Spinal cord (tissue), 10 donors: ENCODE results near the gene C1orf116. TPM values are rescaled to one million over a fixed set of nuclear protein-coding genes. Genes with fewer than 3 reads are reported as not detected.

Source experiments
- DNase-seq, 6 donors: peaks; one replicate each; pipeline versions ENCODE4 v3.0.0 to v3.0.0-alpha.2; 2013 to 2015; ENCODE audit warnings: low spot score in 6 of 6, low read depth in 4 of 6
- H3K27ac ChIP-seq: one replicate; pipeline ENCODE4 v1.5.1; 2013; ENCODE audit warnings: low read depth, low read length, control low read depth
- H3K27me3 ChIP-seq: one replicate; pipeline ENCODE4 v1.6.1; 2013; ENCODE audit warnings: low read length; ENCODE audit not compliant: control insufficient read depth, insufficient read depth
- H3K36me3 ChIP-seq: one replicate; pipeline ENCODE4 v1.6.1; 2013; ENCODE audit warnings: low read length; ENCODE audit not compliant: control insufficient read depth, insufficient read depth
- H3K4me1 ChIP-seq: one replicate; pipeline ENCODE4 v1.6.1; 2013; ENCODE audit warnings: low read length; ENCODE audit not compliant: control insufficient read depth, insufficient read depth
- H3K4me3 ChIP-seq: one replicate; pipeline ENCODE4 v1.5.1; 2013; ENCODE audit warnings: low read depth, low read length, control low read depth
- H3K9me3 ChIP-seq: one replicate; pipeline ENCODE4 v1.6.1; 2013; ENCODE audit warnings: low read length; ENCODE audit not compliant: control insufficient read depth, insufficient read depth
- WGBS: methylation state at CpG from one replicate; pipeline ENCODE4 v1.1.5; 2013; ENCODE audit warnings: missing lambda C conversion rate; ENCODE audit not compliant: insufficient coverage; 5-methylcytosine and 5-hydroxymethylcytosine counted together
- polyA plus RNA-seq, 2 donors: library from polyadenylated mRNA; unstranded; fragments of 120-200 nt; gene quantifications; one replicate each; pipeline ENCODE4 v1.2.1, GENCODE V29; 2013; ENCODE audit not compliant: insufficient read length in 2 of 2
- total RNA-seq, 2 donors: library from RNA; depleted of rRNA in 1 of 2; stranded (reverse); fragments of 120-200 nt in 1 of 2; fragments of >200 nt in 1 of 2; gene quantifications; one replicate each; pipeline versions ENCODE4 v1.2.3 to v1.2.4, GENCODE V29; 2013 to 2014
- donor health status: healthy.

Gene C1orf116
- total and polyA plus RNA-seq, 4 donors = 0.10 to 0.30 (median 0.18) TPM

- H3K27ac ChIP-seq = no peak overlapping the region
- WGBS = 50% methylated on average over 2 of the region's 3 CpGs
- DNase-seq = no peak
Observed at GRCh38 chr1:207040181-207040533, 7.6 kb upstream of the C1orf116 start.

DNA sequence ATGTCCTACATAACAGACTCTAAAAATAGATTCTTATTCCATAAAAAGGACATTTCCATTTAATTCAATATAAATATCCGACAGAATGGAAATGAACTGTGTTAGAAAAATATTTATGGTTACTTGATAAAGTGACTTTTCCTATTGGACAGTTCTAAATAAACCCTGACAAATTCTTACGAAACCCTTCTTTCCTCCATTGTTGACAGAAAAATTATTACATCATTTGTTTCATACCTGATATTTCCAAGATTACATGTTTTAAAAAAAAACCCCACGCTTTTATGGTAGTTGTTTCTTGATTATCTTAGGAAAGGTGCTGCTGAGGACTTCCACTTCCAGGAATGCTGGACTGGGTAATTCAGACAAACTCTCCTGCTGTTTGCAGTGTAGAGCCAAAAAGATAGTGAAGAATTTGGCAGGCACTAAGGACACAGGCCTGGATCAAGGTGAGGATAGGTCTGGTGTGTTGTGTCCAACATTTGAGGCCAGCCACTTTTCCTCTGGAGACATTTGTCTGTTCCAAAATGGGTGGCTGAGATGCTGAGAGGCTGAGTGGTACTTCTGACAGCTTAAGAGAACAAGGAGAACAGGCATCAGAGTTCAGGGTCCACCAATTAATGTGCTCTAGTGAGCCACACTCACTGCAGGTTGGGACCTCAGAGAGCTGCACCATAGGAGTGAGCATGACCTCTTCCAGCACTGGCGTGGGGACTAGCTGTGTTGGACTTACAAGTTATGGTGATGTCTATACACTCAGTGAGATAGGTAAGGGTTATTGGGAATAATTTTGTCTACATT is 7.0 kb upstream of the C1orf116 start:
- no peak for DNase-seq
- Histone ChIP-seq H3K4me1 (no peaks in the 10 kb centered on the region), H3K9me3 (no peaks in the 10 kb centered on the region), H3K4me3 (no peak overlapping the region), H3K27me3 (no peaks in the 10 kb centered on the region), H3K36me3 (no peaks in the 10 kb centered on the region), H3K27ac (no peak overlapping the region)
- no CpG with 5 or more reads among the region's 4 CpGs for WGBS

More at GRCh38 chr1:207040181-207040533, 7.6 kb upstream of the C1orf116 start:
- no peaks in the 10 kb centered on the region for H3K36me3 ChIP-seq
- H3K4me1 ChIP-seq = no peaks in the 10 kb centered on the region
- no peaks in the 10 kb centered on the region for H3K9me3 ChIP-seq
- H3K27me3 ChIP-seq = no peaks in the 10 kb centered on the region
- H3K4me3 ChIP-seq = no peak overlapping the region

GRCh38 chr1:207036865-207037264 is 4.3 kb upstream of the C1orf116 start:
- no peak overlapping the region for H3K27ac ChIP-seq
- H3K27me3 ChIP-seq = no peaks in the 10 kb centered on the region
- no peaks in the 10 kb centered on the region for H3K9me3 ChIP-seq
- DNase-seq = no peak
- no peak overlapping the region for H3K4me3 ChIP-seq
- H3K4me1 ChIP-seq = no peaks in the 10 kb centered on the region
- WGBS = no CpG with 5 or more reads among the region's 1 CpG
- no peaks in the 10 kb centered on the region for H3K36me3 ChIP-seq

GRCh38 chr1:207035877-207036551 is 3.5 kb upstream of the C1orf116 start:
- DNase-seq = no peak
- H3K27ac ChIP-seq = no peak overlapping the region
- H3K9me3 ChIP-seq = no peaks in the 10 kb centered on the region
- 67% methylated on average over 1 of the region's 4 CpGs for WGBS
- no peaks in the 10 kb centered on the region for H3K27me3 ChIP-seq
- no peaks in the 10 kb centered on the region for H3K4me1 ChIP-seq
- no peak overlapping the region for H3K4me3 ChIP-seq
- no peaks in the 10 kb centered on the region for H3K36me3 ChIP-seq

DNA sequence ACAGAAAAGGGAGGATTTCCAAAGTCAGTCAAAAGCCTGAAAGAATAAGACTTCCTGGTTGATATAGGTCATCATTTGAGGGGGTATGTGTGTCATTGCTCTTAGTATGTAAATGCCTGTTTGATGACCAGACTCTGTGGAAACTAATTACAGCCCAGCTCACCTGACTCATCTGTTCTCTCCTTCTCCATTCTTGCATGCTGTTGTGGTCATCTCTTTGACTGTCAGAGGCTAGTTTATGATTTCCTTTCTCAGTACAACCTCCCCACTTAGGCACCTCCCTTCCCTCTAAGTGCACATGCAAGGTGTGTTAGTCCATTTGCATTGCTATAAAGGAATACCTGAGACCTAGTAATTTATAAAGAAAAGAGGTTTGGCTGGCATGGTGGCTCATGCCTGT is 2.4 kb upstream of the C1orf116 start:
- Histone ChIP-seq H3K27me3 (peaks cover 4% of the 10 kb centered on the region), H3K27ac (no peak overlapping the region), H3K36me3 (no peaks in the 10 kb centered on the region), H3K4me1 (no peaks in the 10 kb centered on the region), H3K9me3 (no peaks in the 10 kb centered on the region), H3K4me3 (no peak overlapping the region)
- no peak for DNase-seq

DNA sequence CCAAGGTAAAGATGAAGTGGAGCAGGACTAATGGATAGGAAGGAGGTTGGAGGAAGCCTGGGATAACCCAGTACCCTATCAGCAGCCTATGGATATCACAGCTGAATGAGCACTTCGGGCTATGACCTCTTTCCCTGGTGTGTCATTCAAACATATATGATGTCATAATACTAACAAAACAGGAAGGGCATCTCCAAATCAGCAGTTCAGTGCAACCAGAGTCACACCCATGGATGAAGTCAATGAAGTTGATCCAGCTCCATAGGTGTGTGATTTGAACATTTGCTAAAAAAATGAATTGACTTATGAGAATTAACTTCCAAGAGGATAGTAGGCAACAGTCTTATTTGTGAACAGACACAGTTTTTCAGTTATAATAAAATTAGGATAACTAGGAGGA is 1.7 kb upstream of the C1orf116 start:
- H3K9me3 ChIP-seq = no peaks in the 10 kb centered on the region
- peaks cover 4% of the 10 kb centered on the region for H3K27me3 ChIP-seq
- H3K4me3 ChIP-seq = no peak overlapping the region
- H3K4me1 ChIP-seq = no peaks in the 10 kb centered on the region
- DNase-seq = no peak
- WGBS = no CpG with 5 or more reads among the region's 1 CpG
- no peaks in the 10 kb centered on the region for H3K36me3 ChIP-seq
- no peak overlapping the region for H3K27ac ChIP-seq

GRCh38 chr1:207033302-207033701 is 746 bp upstream of the C1orf116 start:
- H3K36me3 ChIP-seq = no peaks in the 10 kb centered on the region
- no peak overlapping the region for H3K27ac ChIP-seq
- DNase-seq = no peak
- H3K4me1 ChIP-seq = no peaks in the 10 kb centered on the region
- no peaks in the 10 kb centered on the region for H3K9me3 ChIP-seq
- no CpG with 5 or more reads among the region's 2 CpGs for WGBS
- no peak overlapping the region for H3K4me3 ChIP-seq
- peaks cover 4% of the 10 kb centered on the region for H3K27me3 ChIP-seq

DNA sequence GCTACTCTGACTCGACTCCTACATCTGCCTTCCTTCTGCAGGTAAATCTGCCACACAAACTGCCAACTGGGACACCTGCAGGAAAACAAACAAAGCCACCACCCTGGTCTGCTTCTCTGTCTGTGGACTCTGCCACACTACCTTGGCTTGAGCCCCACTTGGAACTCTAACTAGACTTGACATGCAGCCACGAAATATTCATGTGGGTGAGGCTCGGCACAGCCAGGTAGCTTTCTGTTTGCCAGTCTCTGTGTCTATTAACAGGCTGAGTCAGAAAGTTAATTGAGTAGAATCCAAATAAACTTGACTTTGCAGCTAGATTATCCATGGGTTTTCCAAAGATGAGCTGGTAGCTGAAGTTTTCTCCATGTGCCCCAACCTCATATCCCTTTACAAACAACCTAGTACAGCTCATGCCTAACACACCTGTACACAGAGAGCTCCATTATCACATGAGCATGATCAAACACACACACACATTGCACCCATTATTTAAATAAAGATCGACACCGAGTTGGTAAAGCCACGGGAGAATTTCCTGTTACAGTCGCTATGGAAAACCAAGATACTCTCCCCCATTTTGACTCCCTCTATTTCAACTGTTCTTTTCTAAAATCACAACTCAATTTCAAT is 808 bp downstream of the C1orf116 start:
- Histone ChIP-seq H3K4me1 (no peaks in the 10 kb centered on the region), H3K4me3 (no peak overlapping the region), H3K27me3 (peaks cover 4% of the 10 kb centered on the region), H3K36me3 (no peaks in the 10 kb centered on the region), H3K9me3 (no peaks in the 10 kb centered on the region), H3K27ac (no peak overlapping the region)
- 68% methylated on average over 5 of the region's 7 CpGs for WGBS
- DNase-seq = no peak

DNA sequence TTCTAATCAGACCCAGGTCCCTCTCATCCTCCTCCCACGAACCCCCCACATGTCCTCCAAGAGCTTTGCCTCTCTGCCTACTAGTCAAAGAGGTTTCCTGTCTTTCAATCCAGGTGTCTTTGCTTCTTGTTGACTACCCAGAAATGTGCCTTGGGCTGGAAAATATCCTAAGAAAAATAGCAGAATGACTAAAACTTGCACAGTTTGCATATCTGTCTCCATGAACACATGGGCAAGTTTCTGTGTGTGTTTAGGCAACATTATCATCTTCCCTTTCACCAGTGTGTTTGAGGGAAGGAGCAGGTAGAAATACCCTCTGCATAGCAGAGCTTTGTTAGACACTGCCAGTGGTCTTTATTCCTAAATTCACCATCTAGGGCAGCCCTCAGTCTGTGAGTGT is 1.5 kb downstream of the C1orf116 start:
- Histone ChIP-seq H3K27me3 (peaks cover 4% of the 10 kb centered on the region), H3K4me1 (no peaks in the 10 kb centered on the region), H3K36me3 (no peaks in the 10 kb centered on the region), H3K9me3 (no peaks in the 10 kb centered on the region), H3K27ac (no peak overlapping the region), H3K4me3 (no peak overlapping the region)
- DNase-seq = no peak
- no CpG with 5 or more reads among the region's 1 CpG for WGBS
